PC-9 (cell line): Measurements from ENCODE around the gene SRP68. TPM values are rescaled to one million over a fixed set of nuclear protein-coding genes. Genes with fewer than 3 reads are reported as not detected.

Experiments
- BruUV-seq: library from RNA; stranded (reverse); fragments of 400-500 nt; replicated peaks from 2 replicates; lab custom pipeline; 2021; lab: Mats Ljungman, UMichigan
- CTCF ChIA-PET: fragments of 300-600 bp; sonication (Branson Sonifier 250); formaldehyde crosslinking; loops from one replicate; lab custom pipeline; 2022; ENCODE audit warnings: antibody characterized with exemption; lab: Charles Lee
- POLR2A ChIA-PET: fragments of 300-600 bp; sonication (Branson Sonifier 250); formaldehyde crosslinking; loops from one replicate; lab custom pipeline; 2022; ENCODE audit warnings: antibody characterized with exemption; ENCODE audit not compliant: unreplicated experiment; lab: Charles Lee
- DNase-seq, 2 experiments: peaks; one replicate each; pipeline versions ENCODE4 v3.0.0 to v3.0.0-alpha.2; 2015 to 2022; ENCODE audit warnings: mixed read lengths in 1 of 2
- H2AFZ ChIP-seq: fragments of 200-600 bp; sonication (generic); 2 replicates; pipeline ENCODE4 v1.8.1; 2017; ENCODE audit warnings: antibody characterized with exemption
- H3F3A ChIP-seq: fragments of 200-600 bp; sonication (generic); 2 replicates; pipeline ENCODE4 v1.8.1; 2017; ENCODE audit warnings: antibody characterized with exemption, mild to moderate bottlenecking, low read depth; ENCODE audit not compliant: insufficient read depth
- H3K27ac ChIP-seq: fragments of 200-600 bp; sonication (generic); 2 replicates; pipeline ENCODE4 v1.6.1; 2016; ENCODE audit warnings: mixed run types
- H3K27me3 ChIP-seq: fragments of 200-600 bp; sonication (generic); 2 replicates; pipeline ENCODE4 v1.6.1; 2016; ENCODE audit warnings: low read depth, mixed run types; ENCODE audit not compliant: insufficient read depth
- H3K36me3 ChIP-seq: fragments of 200-600 bp; sonication (generic); 2 replicates; pipeline ENCODE4 v1.6.1; 2016; ENCODE audit warnings: low read depth, mixed run types
- H3K4me1 ChIP-seq: fragments of 200-600 bp; sonication (generic); replicated peaks from 2 replicates; pipeline ENCODE4 v1.6.1; 2016; ENCODE audit warnings: mixed run types; ENCODE audit not compliant: insufficient read depth
- H3K4me2 ChIP-seq: fragments of 200-600 bp; sonication (generic); 2 replicates; pipeline ENCODE4 v1.6.1; 2017; ENCODE audit warnings: mixed run types
- H3K4me3 ChIP-seq: fragments of 200-600 bp; sonication (generic); 2 replicates; pipeline ENCODE4 v1.6.1; 2016; ENCODE audit warnings: mixed run types
- H3K79me2 ChIP-seq: fragments of 200-600 bp; sonication (generic); 2 replicates; pipeline ENCODE4 v1.6.1; 2017; ENCODE audit warnings: low read depth, mixed run types
- H3K9me2 ChIP-seq: fragments of 200-600 bp; sonication (generic); 2 replicates; pipeline ENCODE4 v1.8.1; 2017; ENCODE audit warnings: mild to moderate bottlenecking; ENCODE audit not compliant: insufficient read depth
- H3K9me3 ChIP-seq: fragments of 200-600 bp; sonication (generic); 2 replicates; pipeline ENCODE4 v1.8.1; 2016; ENCODE audit warnings: low read depth; ENCODE audit not compliant: insufficient read depth
- H4K20me1 ChIP-seq: fragments of 200-600 bp; sonication (generic); 2 replicates; pipeline ENCODE4 v1.8.1; 2017; ENCODE audit not compliant: insufficient read depth
- CTCF ChIP-seq: fragments of 200-600 bp; sonication (generic); conservative IDR thresholded peaks from 2 replicates; pipeline ENCODE4 v1.6.1; 2017; ENCODE audit warnings: mixed run types, antibody characterized with exemption, mild to moderate bottlenecking, moderate library complexity
- EZH2 ChIP-seq: fragments of 200-600 bp; sonication (generic); IDR thresholded peaks from 2 replicates; pipeline ENCODE4 v1.8.0; 2017; ENCODE audit warnings: antibody characterized with exemption, low read depth
- intact Hi-C: fragments of 100-400 bp; cut with micrococcal nuclease; formaldehyde crosslinking; loops from one replicate; pipeline ENCODE4 v1.10.0; 2022; ENCODE audit not compliant: unreplicated experiment
- total RNA-seq: library from RNA; stranded (reverse); gene quantifications from 2 replicates; pipeline ENCODE4 v1.2.3, GENCODE V29; 2021

The SRP68 gene
- total RNA-seq, 1 experiment from 2014 or later: 91.7 TPM

- no peaks in the 10 kb centered on the region for H3K9me2 ChIP-seq
- no peak overlapping the region for H3K4me3 ChIP-seq
- no peak overlapping the region for H3K4me2 ChIP-seq
- CTCF ChIA-PET: interaction anchor here (0.6 kb wide), 1 partner anchor 171 kb away, joined by 7 read pairs; no protein-coding TSS in a partner anchor
- no peak overlapping the region for H2AFZ ChIP-seq
- DNase-seq: no peak
- no peaks in the 10 kb centered on the region for H3K27me3 ChIP-seq
- no peaks in the 10 kb centered on the region for H3F3A ChIP-seq
- no peaks in the 10 kb centered on the region for H3K79me2 ChIP-seq
- BruUV-seq: no TSS peak
- H3K9me3 ChIP-seq: no peaks in the 10 kb centered on the region
- POLR2A ChIA-PET: no interaction called here
- H4K20me1 ChIP-seq: no peaks in the 10 kb centered on the region
- no peak overlapping the region for H3K27ac ChIP-seq
- no peaks in the 10 kb centered on the region for H3K36me3 ChIP-seq
- no peaks in the 10 kb centered on the region for H3K4me1 ChIP-seq
- intact Hi-C loops: loop anchor here (5.0 kb wide), 2 partner anchors 265 to 285 kb away; no protein-coding TSS in a partner anchor
- no peak for TF ChIP-seq EZH2
- no peak for TF ChIP-seq CTCF
Observed at GRCh38 chr17:76011951-76012350, 60.4 kb downstream of the SRP68 start.

GRCh38 chr17:76009969-76010661 is 62.2 kb downstream of the SRP68 start:
- ChIA-PET POLR2A (no interaction called here), CTCF (no interaction called here)
- H3K36me3 ChIP-seq: no peaks in the 10 kb centered on the region

GRCh38 chr17:76009447-76009846 is 62.9 kb downstream of the SRP68 start:
- Histone ChIP-seq H3K9me3 (no peaks in the 10 kb centered on the region), H3K36me3 (no peaks in the 10 kb centered on the region), H3F3A (peaks cover 10% of the 10 kb centered on the region; the same call in 1 of the 2 replicates), H3K9me2 (no peaks in the 10 kb centered on the region), H3K4me2 (no peak overlapping the region), H3K27ac (no peak overlapping the region), H4K20me1 (no peaks in the 10 kb centered on the region), H3K4me3 (no peak overlapping the region), H3K79me2 (no peaks in the 10 kb centered on the region), H2AFZ (no peak overlapping the region), H3K27me3 (no peaks in the 10 kb centered on the region), H3K4me1 (no peaks in the 10 kb centered on the region; the same call in 1 of the 2 replicates)
- POLR2A ChIA-PET: no interaction called here
- intact Hi-C loops: loop anchor here (10.0 kb wide), 1 partner anchor 235 kb away; a partner anchor contains a TSS
- BruUV-seq: TSS peak; percentile 8
- DNase-seq: no peak
- CTCF ChIA-PET: no interaction called here
- TF ChIP-seq EZH2: no peak
- TF ChIP-seq CTCF: no peak

More at GRCh38 chr17:76009969-76010661, 62.2 kb downstream of the SRP68 start:
- Histone ChIP-seq H3K4me2 (no peak overlapping the region), H3K4me3 (no peak overlapping the region), H3K9me2 (no peaks in the 10 kb centered on the region), H3K4me1 (no peaks in the 10 kb centered on the region; the same call in 1 of the 2 replicates), H2AFZ (no peak overlapping the region), H4K20me1 (no peaks in the 10 kb centered on the region), H3K27me3 (no peaks in the 10 kb centered on the region), H3K9me3 (no peaks in the 10 kb centered on the region), H3K79me2 (no peaks in the 10 kb centered on the region), H3K27ac (no peak overlapping the region), H3F3A (peaks cover 9% of the 10 kb centered on the region; the same call in 1 of the 2 replicates)
- intact Hi-C loops: loop anchor here (5.0 to 10.0 kb wide), 3 partner anchors 235 to 287 kb away; a partner anchor contains a TSS
- no TSS peak for BruUV-seq
- no peak for DNase-seq
- TF ChIP-seq CTCF (no peak), EZH2 (no peak)
